Activated CD4-positive, alpha-beta T cell treated with anti-CD3 and anti-CD28 coated beads, Interleukin-2, Interleukin-4, amounts not matched to agents 100 ng/mL and 50 ng/mL, durations not matched to agents 16 hours and 8 hours (primary cell): Measurements from ENCODE around the gene SRPK1.

Experiments used
- DNase-seq: peaks from one replicate; pipeline ENCODE4 v3.0.0-alpha.2; 2020; ENCODE audit warnings: low spot score

Gene SRPK1

GRCh38 chr6:35817515-35817914, 103.4 kb downstream of the SRPK1 start:
- no peak for DNase-seq

GRCh38 chr6:35811699-35811995, 109.3 kb downstream of the SRPK1 start:
- no peak for DNase-seq

- DNase-seq: peak; percentile 4
Measured at GRCh38 chr6:35810971-35811698, 109.8 kb downstream of the SRPK1 start.

DNA sequence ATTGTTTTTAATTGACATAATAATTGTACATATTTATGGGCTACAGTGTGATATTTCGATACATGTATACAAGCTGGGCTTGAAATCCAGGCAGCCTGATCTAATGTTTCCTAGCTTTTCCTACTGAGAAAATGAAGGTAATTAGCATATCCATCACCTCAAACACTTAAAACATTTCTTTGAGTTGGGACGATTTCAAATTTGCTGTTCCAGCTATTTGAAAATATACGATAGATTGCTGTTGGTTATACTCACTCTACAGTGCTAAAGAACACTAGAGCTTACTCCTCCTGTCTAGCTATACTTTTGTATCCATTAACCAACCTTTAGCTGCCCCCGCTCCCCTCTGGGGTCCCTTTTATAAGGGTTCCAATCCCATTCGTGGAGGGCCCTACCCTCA, 111.1 kb downstream of the SRPK1 start:
- no peak for DNase-seq

DNA sequence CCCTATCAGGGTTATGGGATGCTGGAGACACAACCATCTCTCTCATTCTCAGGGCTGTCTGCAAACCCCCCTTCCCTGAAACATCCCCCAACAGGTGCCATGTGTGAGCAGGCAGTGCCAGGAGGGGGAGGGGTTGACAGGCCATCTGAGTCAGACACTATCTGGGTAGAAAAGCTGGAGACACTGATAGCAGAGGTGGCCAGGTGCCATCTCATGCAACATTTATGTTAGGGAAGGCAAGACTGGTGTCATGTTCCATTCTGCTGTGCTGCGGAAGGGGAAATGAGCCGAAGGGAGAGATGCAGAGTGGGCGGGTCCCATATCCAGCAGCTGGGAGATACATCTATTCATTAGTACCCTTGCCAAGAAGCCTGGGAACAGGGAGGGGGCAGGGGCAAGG, 112.2 kb downstream of the SRPK1 start:
- DNase-seq: no peak

DNA sequence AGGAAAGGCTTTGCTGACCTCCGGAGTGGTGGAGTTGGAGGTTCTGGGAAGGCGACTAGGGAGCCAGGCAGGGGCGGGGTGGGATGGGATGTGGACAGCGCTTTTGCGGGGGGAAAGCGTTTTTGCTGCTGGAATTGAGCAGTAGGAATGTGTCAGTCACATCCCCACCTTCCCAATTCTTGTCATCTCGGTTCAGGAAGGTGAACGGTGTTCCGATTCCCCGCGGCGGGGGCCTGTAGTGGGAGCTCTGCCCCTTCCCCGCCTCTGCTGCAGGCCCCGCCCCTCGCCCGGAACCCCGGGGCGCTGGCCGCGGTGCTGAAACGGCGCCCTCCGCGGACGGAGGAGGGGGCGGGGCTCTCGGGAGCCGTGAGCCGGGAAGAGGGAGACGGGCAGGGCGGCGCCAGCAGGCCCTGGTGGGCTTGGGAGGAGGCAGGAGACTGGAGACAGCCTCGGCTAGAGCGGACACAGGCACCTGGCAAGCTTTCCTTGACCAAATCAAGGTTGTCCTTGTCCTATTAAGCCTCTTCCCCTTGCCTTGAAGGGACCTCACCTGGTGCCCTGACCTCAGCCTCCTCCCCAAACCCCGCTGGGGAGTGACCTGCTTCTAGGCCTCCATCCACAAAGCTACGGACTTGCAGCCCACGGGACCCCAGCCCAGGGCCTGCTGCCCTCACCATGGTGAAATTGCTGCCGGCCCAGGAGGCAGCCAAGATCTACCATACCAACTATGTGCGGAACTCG, 115.7 kb downstream of the SRPK1 start, which contains the start of gene LHFPL5:
Gene LHFPL5 (plus strand): TSS at position 357 of the 741 bp plus-strand sequence. CDS start 319 bp downstream, at position 676.
- DNase-seq: peak; percentile 30

- DNase-seq: no peak
Measured at GRCh38 chr6:35801148-35801547, 119.8 kb downstream of the SRPK1 start.

DNA sequence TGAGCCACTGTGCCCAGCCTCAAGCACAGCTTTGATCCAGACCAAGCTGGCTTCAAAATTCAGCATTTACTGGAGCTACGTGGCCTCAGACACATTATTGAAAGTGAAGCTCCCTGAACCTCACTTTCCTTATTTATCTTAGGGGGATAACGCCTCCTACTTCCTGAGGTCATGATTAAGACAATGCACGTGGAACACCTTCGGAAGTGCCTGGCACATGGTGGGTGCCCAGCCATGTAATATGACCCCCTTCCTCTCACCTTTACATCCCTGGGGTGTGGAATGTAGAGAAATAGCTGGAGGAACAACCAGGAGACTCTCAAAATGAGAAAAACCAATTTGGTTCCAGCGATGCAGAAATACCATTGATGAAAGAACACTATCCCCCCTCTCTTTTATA, 122.2 kb downstream of the SRPK1 start:
- no peak for DNase-seq

DNA sequence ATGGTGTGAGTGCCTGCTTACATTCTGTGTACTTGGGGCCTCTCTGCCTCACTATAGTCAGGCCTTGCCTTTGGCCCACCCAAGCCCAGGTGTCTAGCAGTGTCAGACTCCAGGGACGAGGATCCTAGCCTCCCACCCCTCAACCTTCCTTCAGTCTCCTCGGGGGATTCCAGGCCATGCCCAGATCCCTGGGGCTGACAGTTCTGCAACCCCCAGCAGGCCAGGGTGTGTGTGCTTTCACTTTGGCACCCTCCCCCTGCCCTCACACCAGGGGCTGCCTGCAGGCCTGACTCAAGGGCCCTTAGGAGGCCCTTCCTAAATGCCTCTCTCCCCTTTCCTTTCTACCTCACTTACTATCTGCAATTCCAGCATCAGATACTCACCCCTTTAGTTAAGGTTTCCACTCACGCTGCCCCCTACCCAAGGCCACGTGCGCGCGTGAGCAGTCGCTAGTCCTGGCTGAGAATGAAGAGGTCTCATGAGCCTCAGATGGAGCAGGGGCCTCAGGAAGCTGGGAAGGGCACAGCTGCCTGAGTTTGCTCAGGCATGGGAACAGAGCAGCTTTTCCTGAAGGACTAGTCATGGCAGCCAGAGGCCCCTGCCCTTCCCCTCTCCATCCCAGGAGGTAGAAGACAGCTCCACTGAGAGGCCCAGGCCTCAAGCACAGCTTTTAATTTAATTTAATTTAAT, 122.9 kb downstream of the SRPK1 start:
- no peak for DNase-seq

GRCh38 chr6:35796236-35796635, 124.7 kb downstream of the SRPK1 start:
- DNase-seq: no peak

DNA sequence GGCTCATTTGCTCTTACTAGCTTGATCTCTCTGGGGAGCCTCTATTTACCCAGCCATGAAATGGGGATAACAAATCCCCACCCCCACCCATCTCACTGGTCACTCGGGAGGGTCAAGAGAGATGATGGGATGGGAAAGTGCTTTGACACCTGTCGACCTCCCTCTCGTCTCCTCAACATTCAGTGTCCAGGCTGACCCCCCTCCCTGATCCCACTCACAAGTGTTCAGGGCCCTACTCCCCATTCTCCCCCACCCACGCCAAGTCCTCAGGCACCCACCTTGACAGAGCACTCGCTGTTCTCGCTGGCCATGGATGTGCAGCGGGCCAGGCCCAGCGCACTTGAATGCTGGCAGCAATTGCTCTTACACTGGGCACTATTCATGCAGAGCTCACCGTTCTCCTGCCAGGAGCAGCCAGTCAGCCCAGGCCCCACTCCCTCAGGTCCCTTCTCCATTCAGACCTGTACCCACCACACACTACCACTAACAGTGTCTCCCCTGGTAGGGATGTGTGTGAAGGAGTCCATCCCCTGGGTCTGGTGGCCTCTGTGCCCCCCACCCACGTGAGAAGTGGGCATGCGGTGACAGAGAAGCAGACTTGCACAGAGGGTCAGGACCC, 125.3 kb downstream of the SRPK1 start:
- no peak for DNase-seq

GRCh38 chr6:35794536-35795452, 126.1 kb downstream of the SRPK1 start:
- no peak for DNase-seq

DNA sequence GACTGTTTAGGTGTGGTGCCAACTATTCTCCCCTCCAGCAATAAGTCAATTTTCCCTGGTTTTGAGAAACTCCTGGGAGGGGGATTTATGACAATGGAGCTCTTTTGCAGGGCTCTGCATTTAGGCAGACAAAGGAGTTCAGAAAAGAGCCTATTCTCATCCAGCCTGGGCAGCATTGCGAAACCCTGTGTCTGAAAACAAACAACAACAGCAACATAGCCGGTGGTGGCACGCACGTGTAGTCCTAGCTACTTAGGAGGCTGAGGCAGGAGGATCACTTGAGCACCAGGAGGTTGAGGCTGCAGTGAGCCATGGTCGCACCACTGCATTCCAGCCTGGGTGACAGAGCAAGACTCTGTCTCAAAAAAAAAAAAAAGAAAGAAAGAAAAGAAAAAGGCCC, 130.2 kb downstream of the SRPK1 start:
- DNase-seq: no peak

DNA sequence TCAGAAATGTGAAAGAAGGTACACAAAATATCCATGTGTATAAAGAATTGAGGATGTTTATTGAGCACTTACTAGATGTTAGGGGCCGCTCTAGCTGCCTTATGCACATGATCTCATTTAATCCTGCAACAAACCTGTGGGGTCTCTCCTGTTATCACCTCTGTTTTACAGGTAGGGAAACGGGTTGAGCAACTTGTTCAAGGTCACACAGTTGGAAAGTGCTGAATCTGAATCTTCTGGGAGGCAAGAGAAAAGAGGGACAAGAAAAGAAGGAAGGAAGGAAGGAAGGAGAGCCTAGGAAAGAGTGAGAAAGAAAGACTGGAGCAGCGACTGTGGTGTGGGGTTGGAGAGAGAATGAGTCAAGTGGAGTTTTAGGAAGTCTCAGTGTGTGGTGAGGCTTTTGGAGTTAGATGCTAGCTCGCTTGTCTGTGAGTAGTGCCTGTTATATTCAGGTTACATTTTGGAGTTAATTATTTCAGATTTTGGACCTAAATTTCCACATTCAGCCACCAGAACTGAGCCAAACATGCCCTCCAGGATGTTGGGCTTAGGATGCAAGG, 132.4 kb downstream of the SRPK1 start:
- no peak for DNase-seq

DNA sequence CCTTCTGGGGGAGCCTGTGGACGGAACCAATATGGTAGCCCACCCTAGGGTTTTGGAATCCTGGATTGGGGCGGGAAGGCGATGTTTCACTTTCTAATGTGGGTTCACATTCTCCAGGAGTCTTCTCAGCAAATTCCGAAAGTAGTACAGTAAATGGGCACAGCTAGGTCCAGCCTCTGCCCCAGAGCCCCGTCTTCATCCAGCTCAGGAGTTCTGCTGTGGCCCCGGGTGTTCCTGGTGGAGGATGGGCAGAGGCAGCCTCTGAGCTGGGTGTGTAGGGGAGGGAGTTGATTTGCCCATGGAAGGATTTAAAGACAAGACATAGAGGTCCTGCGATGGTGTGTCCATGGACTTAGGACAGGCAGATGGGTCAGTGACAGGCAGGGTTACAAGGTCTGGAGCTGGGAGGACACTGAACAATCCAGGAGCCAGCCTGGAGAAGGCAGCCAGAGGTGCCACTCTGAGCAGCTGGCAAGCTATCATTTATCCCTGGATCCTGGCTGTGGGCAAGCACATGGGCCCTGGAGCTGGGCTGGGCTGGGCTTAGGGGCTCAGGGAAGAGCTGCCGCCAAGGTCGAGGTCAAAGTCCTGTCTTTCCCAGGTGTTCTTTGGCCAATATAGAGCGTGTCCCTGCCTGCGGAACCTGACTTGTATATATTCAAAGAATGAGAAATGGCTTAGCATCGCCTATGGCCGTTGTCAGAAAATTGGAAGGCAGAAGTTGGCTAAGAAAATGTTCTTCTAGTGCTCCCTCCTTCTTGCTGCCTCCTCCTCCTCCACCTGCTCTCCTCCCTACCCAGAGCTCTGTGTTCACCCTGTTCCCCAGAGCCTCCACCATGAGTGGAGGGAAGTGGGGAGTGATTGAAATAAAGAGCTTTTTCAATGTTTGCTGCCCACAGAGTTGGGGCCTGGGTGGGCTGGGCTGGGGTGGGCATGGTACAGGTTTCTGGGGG, 133.4 kb downstream of the SRPK1 start:
- DNase-seq: no peak

GRCh38 chr6:35786810-35787209, 134.1 kb downstream of the SRPK1 start:
- DNase-seq: no peak

- DNase-seq: no peak
Measured at GRCh38 chr6:35786272-35786671, 134.6 kb downstream of the SRPK1 start.

DNA sequence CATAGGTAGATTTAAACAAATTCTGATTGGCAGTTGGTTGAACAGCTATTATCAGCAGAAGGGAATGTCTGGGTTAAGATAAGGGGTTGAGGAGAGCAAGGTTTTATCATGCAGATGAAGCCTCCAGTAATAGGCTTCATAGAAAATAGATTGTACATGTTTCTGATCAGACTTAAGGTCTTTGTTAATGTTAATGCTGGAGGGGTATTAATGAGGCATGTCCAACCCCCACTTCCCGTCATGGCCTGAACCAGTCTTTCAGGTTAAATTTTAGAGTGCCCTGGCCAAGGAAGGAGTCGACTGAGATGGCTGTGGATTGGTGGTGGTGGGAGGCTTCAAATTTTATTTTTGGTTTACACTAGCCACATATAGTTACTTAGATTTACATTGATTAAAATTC, 136.7 kb downstream of the SRPK1 start:
- no peak for DNase-seq
